ENCODE measurements around the gene COLGALT1.

DNA sequence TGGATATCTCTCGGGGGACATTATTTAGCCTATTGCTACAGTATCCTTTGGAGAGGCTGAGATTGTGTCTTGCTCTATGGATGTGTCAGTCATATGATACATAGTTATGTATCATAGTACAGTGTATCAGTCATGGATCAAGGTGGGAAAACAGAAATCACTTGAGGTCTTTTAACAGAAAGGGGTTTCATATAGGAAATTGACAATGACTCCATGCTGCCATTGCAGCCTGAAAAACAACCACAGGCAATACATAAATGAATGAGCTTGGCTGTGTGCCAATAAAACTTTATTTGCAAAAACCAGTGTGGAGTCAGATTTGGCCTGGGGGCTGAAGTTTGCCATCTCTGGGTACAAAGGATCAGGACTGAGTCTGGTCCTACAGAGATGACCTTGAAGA lies 35.4 kb downstream of the COLGALT1 start:
- TF ChIP-seq, protein P1, sequence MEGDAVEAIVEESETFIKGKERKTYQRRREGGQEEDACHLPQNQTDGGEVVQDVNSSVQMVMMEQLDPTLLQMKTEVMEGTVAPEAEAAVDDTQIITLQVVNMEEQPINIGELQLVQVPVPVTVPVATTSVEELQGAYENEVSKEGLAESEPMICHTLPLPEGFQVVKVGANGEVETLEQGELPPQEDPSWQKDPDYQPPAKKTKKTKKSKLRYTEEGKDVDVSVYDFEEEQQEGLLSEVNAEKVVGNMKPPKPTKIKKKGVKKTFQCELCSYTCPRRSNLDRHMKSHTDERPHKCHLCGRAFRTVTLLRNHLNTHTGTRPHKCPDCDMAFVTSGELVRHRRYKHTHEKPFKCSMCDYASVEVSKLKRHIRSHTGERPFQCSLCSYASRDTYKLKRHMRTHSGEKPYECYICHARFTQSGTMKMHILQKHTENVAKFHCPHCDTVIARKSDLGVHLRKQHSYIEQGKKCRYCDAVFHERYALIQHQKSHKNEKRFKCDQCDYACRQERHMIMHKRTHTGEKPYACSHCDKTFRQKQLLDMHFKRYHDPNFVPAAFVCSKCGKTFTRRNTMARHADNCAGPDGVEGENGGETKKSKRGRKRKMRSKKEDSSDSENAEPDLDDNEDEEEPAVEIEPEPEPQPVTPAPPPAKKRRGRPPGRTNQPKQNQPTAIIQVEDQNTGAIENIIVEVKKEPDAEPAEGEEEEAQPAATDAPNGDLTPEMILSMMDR (IDR thresholded peaks at IDR 0.05): no peak
- TF ChIP-seq EP300 (IDR thresholded peaks at IDR 0.05): no peak
- TF ChIP-seq, protein P2, sequence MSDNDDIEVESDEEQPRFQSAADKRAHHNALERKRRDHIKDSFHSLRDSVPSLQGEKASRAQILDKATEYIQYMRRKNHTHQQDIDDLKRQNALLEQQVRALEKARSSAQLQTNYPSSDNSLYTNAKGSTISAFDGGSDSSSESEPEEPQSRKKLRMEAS (IDR thresholded peaks at IDR 0.05): no peak
- TF ChIP-seq POLR2A (IDR thresholded peaks at IDR 0.05; ENCODE audit: low read length): no peak
